Measurements from ENCODE around the gene LIPM.

DNA sequence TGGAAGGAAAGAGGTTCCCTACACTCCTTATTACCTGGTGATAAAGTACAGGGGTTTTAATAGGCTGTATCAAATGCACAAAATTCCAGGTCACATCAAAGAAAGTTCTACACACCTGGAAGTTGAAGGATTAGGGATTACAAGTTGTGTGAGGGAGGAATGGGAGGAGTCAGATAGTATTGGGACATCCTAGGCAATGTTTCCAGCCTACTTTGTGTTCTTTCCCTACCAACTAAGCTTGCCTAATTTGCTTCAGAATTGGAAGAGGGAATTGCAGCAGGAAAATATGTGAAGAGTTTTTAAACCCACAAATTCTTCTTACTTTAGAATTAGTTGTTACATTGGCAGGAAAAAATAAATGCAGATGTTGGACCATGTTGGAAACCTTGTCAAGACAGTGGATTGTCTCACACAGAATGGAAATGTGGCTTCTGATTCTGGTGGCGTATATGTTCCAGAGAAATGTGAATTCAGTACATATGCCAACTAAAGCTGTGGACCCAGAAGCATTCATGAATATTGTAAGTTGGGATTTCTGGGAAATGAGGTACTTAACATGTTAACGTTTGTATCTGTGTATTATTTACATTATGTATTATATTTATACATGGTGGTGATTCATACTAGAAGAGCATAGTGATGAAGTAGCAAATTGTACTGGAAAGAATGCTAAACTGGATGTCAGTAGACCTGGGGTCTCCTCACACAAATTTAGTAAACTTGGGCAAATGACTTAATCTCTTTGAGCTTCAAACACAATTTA lies at the start of gene LIPM:
- TF ChIP-seq FOXM1 (IDR thresholded peaks at IDR 0.05; ENCODE audit: borderline replicate concordance) (no peak), TARDBP (IDR thresholded peaks at IDR 0.05) (no peak), L3MBTL2 (conservative IDR thresholded peaks at IDR 0.05) (no peak), SP1 (IDR thresholded peaks at IDR 0.05) (no peak), ELF4 (IDR thresholded peaks at IDR 0.05) (no peak), FOXA1 (IDR thresholded peaks at IDR 0.05) (no peak), ARNT (IDR thresholded peaks at IDR 0.05) (no peak), NFRKB (IDR thresholded peaks at IDR 0.05) (no peak), CTBP1 (IDR thresholded peaks at IDR 0.05; ENCODE audit: borderline replicate concordance) (no peak), BHLHE40 (IDR thresholded peaks at IDR 0.05; ENCODE audit: borderline replicate concordance) (no peak), ZNF384 (IDR thresholded peaks at IDR 0.05) (no peak), PKNOX1 (IDR thresholded peaks at IDR 0.05) (no peak)

Measured in HEK293T (cell line).